Ishikawa (cell line): ENCODE data around the gene RIN2.
A peak's percentile ranks its signal among the peaks of the same experiment; 100 is the strongest.

Experiments used
- CEBPB ChIP-seq: IDR thresholded peaks from 2 replicates; pipeline ENCODE4 v1.6.1; 2012
- CREB1 ChIP-seq: IDR thresholded peaks from 2 replicates; pipeline ENCODE4 v1.6.1; 2012; ENCODE audit warnings: low read depth
- EGR1 ChIP-seq: IDR thresholded peaks from 2 replicates; pipeline ENCODE4 v1.6.1; 2012
- EP300 ChIP-seq: IDR thresholded peaks from 2 replicates; pipeline ENCODE4 v1.6.1; 2012; ENCODE audit warnings: borderline replicate concordance
- FOXM1 ChIP-seq: IDR thresholded peaks from 2 replicates; pipeline ENCODE4 v1.6.1; 2012; ENCODE audit warnings: low read depth, borderline replicate concordance
- NFIC ChIP-seq: IDR thresholded peaks from 2 replicates; pipeline ENCODE4 v1.6.1; 2012
- RAD21 ChIP-seq: IDR thresholded peaks from 2 replicates; pipeline ENCODE4 v1.6.1; 2012; ENCODE audit warnings: low read depth
- TAF1 ChIP-seq: IDR thresholded peaks from 2 replicates; pipeline ENCODE4 v1.6.1; 2012; ENCODE audit warnings: low read depth, mild to moderate bottlenecking
- TCF12 ChIP-seq: IDR thresholded peaks from 2 replicates; pipeline ENCODE4 v1.6.1; 2012; ENCODE audit warnings: low read depth
- TEAD4 ChIP-seq: IDR thresholded peaks from 2 replicates; pipeline ENCODE4 v1.6.1; 2012
- YY1 ChIP-seq: IDR thresholded peaks from 2 replicates; pipeline ENCODE4 v1.6.1; 2012; ENCODE audit warnings: low read depth
- ZBTB7A ChIP-seq: IDR thresholded peaks from 2 replicates; pipeline ENCODE4 v1.6.1; 2012; ENCODE audit warnings: low read depth
- TF ChIP-seq, protein P1 (sequence below): IDR thresholded peaks from 2 replicates; pipeline ENCODE4 v1.6.1; 2012; ENCODE audit warnings: low read depth, mild to moderate bottlenecking
- TF ChIP-seq, protein P2 (sequence below): IDR thresholded peaks from 2 replicates; pipeline ENCODE4 v1.6.1; 2012
- TF ChIP-seq, protein P3 (sequence below): IDR thresholded peaks from 2 replicates; pipeline ENCODE4 v1.6.1; 2012

RIN2 gene, protein sequence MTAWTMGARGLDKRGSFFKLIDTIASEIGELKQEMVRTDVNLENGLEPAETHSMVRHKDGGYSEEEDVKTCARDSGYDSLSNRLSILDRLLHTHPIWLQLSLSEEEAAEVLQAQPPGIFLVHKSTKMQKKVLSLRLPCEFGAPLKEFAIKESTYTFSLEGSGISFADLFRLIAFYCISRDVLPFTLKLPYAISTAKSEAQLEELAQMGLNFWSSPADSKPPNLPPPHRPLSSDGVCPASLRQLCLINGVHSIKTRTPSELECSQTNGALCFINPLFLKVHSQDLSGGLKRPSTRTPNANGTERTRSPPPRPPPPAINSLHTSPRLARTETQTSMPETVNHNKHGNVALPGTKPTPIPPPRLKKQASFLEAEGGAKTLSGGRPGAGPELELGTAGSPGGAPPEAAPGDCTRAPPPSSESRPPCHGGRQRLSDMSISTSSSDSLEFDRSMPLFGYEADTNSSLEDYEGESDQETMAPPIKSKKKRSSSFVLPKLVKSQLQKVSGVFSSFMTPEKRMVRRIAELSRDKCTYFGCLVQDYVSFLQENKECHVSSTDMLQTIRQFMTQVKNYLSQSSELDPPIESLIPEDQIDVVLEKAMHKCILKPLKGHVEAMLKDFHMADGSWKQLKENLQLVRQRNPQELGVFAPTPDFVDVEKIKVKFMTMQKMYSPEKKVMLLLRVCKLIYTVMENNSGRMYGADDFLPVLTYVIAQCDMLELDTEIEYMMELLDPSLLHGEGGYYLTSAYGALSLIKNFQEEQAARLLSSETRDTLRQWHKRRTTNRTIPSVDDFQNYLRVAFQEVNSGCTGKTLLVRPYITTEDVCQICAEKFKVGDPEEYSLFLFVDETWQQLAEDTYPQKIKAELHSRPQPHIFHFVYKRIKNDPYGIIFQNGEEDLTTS

DNA sequence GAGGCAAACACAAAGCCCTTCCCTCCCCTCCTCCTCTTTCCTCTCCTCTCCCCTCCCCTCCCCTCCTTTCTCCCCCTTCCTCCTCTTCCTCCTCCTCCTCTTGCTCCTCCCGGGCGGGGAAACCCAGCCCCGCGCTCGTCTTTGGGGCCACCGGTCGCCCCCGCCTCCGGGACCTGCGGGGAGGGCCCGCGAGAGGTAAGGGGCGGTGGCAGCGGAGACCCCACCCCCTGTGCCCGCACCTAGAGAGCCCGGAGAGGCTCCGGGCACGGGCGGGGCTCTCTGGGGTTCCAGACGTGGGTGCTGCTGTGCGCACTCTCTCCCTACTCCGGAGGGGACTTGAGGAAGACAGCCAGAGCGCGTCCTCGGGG is at the start of gene RIN2:
Gene RIN2, plus strand, starts transcription at position 126 of the 368 bp plus-strand sequence. CDS start 131,344 bp downstream, outside the sequence.
- TF ChIP-seq ZBTB7A (peak; percentile 77; the same call in 1 of the 2 replicates), YY1 (no peak)

DNA sequence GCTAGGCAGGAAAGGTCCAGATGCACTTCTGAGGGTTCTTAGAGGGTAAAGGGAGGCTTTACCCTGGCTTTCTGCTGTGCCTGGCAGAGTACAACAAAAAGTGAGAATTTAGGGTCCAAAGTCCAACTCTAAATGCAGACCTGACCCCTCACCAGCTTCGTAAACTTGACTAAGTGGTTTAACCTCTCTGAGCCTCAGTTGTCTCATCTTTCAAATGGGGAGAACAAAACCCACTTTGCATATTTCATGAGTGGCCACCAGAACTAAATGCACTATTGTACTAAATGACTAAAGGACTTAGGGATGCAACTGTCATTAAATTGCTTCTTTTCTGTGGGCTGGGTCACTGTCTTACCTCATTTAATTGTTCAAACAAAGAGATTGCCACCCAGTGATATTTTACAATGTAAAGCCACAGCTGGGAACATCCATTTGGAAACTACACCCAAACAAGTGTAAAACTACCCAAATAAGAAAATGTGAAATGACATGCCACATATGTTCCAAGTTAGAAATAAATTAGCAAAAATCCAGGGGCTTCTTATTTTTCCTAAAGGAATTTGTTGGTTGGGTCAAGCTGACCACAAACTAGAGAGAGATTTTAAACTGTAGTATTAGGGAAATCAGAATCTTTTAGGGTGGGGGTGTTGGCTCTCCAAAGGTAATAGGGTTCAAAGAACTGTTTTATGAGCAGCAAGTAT is 48.3 kb upstream of the RIN2 start:
- TF ChIP-seq, protein P1, sequence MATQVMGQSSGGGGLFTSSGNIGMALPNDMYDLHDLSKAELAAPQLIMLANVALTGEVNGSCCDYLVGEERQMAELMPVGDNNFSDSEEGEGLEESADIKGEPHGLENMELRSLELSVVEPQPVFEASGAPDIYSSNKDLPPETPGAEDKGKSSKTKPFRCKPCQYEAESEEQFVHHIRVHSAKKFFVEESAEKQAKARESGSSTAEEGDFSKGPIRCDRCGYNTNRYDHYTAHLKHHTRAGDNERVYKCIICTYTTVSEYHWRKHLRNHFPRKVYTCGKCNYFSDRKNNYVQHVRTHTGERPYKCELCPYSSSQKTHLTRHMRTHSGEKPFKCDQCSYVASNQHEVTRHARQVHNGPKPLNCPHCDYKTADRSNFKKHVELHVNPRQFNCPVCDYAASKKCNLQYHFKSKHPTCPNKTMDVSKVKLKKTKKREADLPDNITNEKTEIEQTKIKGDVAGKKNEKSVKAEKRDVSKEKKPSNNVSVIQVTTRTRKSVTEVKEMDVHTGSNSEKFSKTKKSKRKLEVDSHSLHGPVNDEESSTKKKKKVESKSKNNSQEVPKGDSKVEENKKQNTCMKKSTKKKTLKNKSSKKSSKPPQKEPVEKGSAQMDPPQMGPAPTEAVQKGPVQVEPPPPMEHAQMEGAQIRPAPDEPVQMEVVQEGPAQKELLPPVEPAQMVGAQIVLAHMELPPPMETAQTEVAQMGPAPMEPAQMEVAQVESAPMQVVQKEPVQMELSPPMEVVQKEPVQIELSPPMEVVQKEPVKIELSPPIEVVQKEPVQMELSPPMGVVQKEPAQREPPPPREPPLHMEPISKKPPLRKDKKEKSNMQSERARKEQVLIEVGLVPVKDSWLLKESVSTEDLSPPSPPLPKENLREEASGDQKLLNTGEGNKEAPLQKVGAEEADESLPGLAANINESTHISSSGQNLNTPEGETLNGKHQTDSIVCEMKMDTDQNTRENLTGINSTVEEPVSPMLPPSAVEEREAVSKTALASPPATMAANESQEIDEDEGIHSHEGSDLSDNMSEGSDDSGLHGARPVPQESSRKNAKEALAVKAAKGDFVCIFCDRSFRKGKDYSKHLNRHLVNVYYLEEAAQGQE: no peak
- TF ChIP-seq FOXM1 (no peak), CEBPB (no peak), YY1 (no peak), TCF12 (no peak), NFIC (no peak)
- TF ChIP-seq, protein P2, sequence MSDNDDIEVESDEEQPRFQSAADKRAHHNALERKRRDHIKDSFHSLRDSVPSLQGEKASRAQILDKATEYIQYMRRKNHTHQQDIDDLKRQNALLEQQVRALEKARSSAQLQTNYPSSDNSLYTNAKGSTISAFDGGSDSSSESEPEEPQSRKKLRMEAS: no peak

DNA sequence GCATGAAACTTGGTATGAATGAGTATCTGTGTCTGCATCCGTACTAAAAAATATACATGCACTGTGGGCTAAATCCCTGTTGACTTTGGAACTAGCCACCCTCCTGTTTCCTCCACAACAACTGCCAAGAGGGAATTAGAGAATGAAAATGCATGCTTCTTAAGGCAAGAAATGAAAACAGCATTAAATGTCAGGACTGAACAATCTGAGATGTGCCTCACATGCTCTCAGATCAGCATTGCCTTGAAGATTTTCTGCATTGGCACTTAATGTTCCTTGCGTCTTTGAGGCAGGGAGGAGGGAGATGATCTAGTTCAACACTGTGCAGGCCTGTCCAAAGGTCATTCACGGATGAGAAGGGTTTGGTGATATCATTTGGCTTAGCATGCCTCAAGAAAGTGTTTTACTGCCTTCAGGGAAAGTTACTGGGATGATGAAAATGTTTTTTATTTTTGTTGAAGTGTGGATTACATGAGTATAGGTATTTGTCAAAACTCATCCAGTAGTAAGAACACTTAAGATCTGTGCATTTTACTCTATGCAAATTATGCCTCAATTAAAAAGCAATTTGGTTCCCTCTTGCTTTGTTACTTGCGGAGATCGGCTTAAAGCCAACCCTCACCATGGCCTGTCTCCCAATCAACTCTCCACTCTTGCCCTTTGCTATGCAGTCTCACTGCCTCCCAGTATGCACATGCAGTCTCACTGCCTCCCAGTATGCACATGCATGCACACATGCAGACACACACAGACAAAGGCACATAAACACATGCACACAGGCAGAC is 47.5 kb upstream of the RIN2 start:
- TF ChIP-seq, protein P3, sequence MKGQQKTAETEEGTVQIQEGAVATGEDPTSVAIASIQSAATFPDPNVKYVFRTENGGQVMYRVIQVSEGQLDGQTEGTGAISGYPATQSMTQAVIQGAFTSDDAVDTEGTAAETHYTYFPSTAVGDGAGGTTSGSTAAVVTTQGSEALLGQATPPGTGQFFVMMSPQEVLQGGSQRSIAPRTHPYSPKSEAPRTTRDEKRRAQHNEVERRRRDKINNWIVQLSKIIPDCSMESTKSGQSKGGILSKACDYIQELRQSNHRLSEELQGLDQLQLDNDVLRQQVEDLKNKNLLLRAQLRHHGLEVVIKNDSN: no peak
- no peak for TF ChIP-seq EGR1
- no peak for TF ChIP-seq TAF1
- no peak for TF ChIP-seq EP300
- no peak for TF ChIP-seq CREB1
- no peak for TF ChIP-seq ZBTB7A
- no peak for TF ChIP-seq CEBPB
- no peak for TF ChIP-seq TCF12
- no peak for TF ChIP-seq NFIC
- TF ChIP-seq, protein P1: no peak
- TF ChIP-seq RAD21: no peak
- TF ChIP-seq, protein P2: no peak
- no peak for TF ChIP-seq TEAD4
- TF ChIP-seq YY1: no peak

DNA sequence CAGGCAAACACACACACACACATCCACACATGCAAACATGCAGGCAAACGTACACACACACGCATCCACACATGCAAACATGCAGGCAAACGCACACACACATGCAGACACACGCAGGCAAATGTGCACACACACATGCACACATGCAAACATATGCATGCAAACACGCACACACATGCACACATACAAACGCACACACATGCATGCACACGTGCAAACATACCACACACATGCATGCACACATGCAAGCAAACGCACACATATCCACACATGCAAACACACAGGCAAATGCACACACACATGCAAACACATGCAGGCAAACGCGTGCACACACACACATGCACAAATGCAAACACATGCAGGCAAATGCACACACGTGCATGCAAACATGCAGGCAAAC is 46.9 kb upstream of the RIN2 start:
- TF ChIP-seq RAD21: no peak
- no peak for TF ChIP-seq TCF12
- TF ChIP-seq, protein P3: no peak

DNA sequence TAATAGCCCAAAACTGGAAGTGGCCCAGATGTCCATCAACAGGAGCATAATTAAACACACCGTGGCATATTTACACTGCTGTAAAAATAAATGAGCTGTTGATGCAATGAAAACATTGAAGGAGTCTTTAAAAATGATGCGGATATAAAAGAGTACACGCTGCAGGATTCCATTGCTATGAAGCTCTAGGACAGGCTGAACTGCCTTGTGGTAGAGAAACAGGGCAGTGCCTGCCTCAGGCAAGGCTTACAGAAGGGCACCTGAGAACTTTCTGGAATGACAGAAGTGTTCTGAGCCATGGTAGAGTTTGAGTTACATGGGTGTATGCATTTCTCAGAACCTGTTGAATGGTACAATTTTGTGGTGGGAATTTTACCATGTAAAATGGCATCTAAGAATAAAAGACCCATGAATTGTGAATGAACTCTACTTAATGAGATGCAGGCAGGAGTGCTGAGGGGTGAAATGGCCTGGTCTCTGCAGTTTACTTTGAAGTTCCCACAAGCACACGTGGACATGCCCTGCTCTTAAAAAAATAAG is 45.3 kb upstream of the RIN2 start:
- TF ChIP-seq ZBTB7A (no peak), EP300 (no peak), FOXM1 (no peak), TCF12 (no peak), CEBPB (no peak), NFIC (no peak), YY1 (no peak), RAD21 (no peak), EGR1 (no peak), CREB1 (no peak), TEAD4 (no peak), TAF1 (no peak)
- TF ChIP-seq, protein P3: no peak
- TF ChIP-seq, protein P2: no peak
- TF ChIP-seq, protein P1: no peak
